Ectodermal cell (in vitro differentiated cells): ENCODE data around the gene EXO1.

Experiments
- H3K27ac ChIP-seq: 2 replicates; pipeline ENCODE4 v1.7.0; 2013; ENCODE audit warnings: mild to moderate bottlenecking, low read depth, low read length; ENCODE audit not compliant: insufficient read depth, poor library complexity, severe bottlenecking
- H3K27me3 ChIP-seq: 2 replicates; pipeline ENCODE4 v1.7.0; 2013; ENCODE audit warnings: mild to moderate bottlenecking, low read length; ENCODE audit not compliant: insufficient read depth, control insufficient read depth, poor library complexity, severe bottlenecking
- H3K36me3 ChIP-seq: one replicate; pipeline ENCODE4 v1.7.0; 2013; ENCODE audit warnings: low read length; ENCODE audit not compliant: control insufficient read depth, insufficient read depth
- H3K4me1 ChIP-seq: one replicate; pipeline ENCODE4 v1.7.0; 2013; ENCODE audit warnings: low read length; ENCODE audit not compliant: control insufficient read depth, insufficient read depth
- H3K4me3 ChIP-seq: 2 replicates; pipeline ENCODE4 v1.7.0; 2013; ENCODE audit warnings: low read depth, low read length, control low read depth; ENCODE audit not compliant: insufficient read depth
- H3K9me3 ChIP-seq: 2 replicates; pipeline ENCODE4 v1.7.0; 2013; ENCODE audit warnings: mild to moderate bottlenecking, low read length, moderate library complexity; ENCODE audit not compliant: control insufficient read depth
- WGBS, 2 experiments: methylation state at CpG; one replicate each; pipeline ENCODE4 v1.1.7; 2013; ENCODE audit warnings: missing lambda C conversion rate in 2 of 2; 5-methylcytosine and 5-hydroxymethylcytosine counted together

EXO1 gene

DNA sequence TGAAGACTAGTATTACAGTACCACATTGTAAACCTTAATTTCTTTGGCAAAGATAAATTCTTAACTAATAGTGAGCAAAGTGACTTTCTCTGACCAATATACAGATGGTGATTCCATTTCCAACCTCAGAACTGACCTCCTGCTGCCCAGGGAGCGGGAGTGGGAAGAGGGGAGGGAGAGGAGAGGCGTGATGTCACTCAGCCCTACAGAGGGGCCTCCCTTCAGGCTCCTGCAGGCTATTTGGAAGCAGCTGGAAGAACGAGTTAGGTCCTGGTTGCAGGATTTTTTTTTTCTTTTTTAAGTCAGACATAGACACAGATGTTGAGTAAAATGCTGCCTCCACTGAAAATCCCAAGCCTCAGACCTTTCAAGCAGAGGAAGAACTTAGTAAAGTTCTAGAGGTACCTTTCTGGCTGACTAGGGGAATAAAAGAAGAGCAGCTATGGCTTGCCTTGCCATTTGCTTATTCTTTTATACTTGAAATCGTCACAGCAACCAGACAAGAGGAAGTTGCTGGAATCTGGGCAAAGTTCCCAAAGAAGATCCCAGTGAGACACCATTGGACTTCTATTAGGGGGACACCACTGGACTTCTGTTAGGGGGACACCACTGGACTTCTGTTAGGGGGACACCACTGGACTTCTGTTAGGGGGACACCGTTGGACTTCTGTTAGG is 54.5 kb downstream of the EXO1 start:
- Histone ChIP-seq H3K4me3 (no peak overlapping the region), H3K4me1 (no peaks in the 10 kb centered on the region), H3K27me3 (no peaks in the 10 kb centered on the region), H3K9me3 (no peaks in the 10 kb centered on the region), H3K27ac (no peak overlapping the region), H3K36me3 (peaks cover 2% of the 10 kb centered on the region)
- WGBS, 2 experiments = 64 to 69% methylated on average over 5 of the region's 5 CpGs

DNA sequence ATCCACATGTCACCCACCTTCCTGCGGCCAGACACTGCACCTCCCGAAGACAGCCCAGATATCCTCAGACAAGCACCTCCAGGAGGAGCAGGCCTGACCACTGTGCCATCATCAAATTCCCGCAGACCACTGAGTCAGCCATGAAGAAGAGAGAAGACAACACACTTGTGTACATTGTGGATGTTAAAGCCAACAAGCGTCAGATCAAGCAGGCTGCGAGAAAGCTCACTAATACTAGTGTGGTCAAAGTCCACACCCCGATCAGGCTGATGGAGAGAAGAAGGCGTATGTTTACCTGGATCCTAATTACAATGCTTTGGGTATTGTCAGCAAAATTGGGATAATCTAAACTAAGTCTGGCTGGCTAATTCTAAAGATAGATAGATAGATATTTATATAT is 68.2 kb downstream of the EXO1 start:
- Histone ChIP-seq H3K4me1 (no peaks in the 10 kb centered on the region), H3K27ac (no peak overlapping the region), H3K9me3 (no peaks in the 10 kb centered on the region), H3K27me3 (no peaks in the 10 kb centered on the region), H3K36me3 (no peaks in the 10 kb centered on the region), H3K4me3 (no peak overlapping the region)
- WGBS, 2 experiments = 92 to 97% methylated on average over 7 of the region's 7 CpGs

DNA sequence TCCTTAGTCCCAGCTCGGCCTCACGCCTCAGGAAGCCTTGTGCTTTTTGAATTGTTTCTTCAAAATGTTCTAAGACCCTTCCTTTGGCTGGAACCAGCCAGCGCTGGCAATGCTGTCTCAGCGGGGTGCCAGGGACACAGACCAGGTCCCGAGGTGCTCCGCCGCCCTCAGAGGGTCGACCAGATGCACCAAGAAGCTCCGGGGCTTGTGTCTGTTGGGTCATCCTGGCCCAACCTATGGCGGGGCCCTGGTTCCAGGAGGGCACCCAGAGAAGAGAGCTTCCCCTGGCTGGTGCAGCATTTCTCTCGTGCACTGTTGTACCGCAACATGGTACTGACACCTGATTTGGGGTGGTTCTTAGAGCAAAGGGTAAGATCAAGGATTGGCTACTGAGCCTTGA is 69.5 kb downstream of the EXO1 start:
- no peak overlapping the region for H3K4me3 ChIP-seq
- no peaks in the 10 kb centered on the region for H3K4me1 ChIP-seq
- H3K9me3 ChIP-seq = no peaks in the 10 kb centered on the region
- no peaks in the 10 kb centered on the region for H3K36me3 ChIP-seq
- no peaks in the 10 kb centered on the region for H3K27me3 ChIP-seq
- 93 to 95% methylated on average over 12 of the region's 12 CpGs for WGBS, 2 experiments
- no peak overlapping the region for H3K27ac ChIP-seq

DNA sequence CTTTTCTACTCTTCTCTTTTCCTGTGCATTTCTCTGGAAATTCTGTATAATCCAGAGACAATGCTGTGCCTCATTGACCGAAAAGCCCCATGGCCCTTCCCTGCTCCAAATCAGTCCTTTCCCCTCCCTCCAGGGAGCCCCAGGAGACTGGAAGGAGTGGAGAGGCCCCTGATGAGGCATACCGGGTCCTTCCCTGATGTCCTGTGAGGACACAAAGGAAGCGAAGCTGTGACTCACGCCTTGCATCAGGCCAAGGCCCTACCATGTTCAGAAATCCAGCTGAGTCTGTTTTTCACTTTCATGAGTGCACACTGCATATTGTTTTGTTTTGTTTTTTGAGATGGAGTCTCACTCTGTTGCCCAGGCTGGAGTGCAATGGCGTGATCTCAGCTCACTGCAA is 70.9 kb downstream of the EXO1 start:
- no peak overlapping the region for H3K27ac ChIP-seq
- WGBS, 2 experiments = 74 to 78% methylated on average over 5 of the region's 5 CpGs
- no peaks in the 10 kb centered on the region for H3K27me3 ChIP-seq
- H3K4me3 ChIP-seq = no peak overlapping the region
- no peaks in the 10 kb centered on the region for H3K4me1 ChIP-seq
- no peaks in the 10 kb centered on the region for H3K9me3 ChIP-seq
- H3K36me3 ChIP-seq = no peaks in the 10 kb centered on the region

DNA sequence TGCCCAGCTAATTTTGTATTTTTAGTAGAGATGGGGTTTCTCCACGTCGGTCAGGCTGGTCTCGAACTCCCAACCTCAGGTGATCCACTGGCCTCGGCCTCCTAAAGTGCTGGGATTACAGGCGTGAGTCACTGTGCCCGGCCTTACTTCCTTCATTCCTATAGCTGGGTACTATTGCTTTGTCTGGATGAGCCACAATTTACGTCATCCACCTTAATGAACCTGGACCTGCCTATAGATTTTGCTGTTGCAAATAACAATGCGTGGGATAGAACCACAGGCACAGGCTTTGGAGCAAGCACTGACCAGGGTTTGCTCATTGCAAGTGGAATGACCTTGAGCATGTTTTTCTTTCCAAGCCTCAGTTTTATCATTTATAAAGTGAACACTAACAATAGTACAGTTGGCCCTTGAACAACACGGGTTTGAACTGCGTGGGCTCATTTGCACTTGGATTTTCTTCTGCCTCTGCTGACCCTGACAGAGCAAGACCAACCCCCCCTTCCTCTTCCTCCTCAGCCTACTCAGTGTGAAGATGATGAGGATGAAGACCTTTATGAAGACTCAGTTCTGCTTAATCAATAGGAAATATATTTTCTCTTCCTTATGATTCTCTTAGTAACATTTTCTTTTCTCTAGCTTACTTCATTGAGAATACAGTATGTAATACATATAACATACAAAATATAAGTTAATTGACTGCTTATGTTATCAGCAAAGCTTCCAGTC is 76.2 kb downstream of the EXO1 start:
- H3K4me1 ChIP-seq = no peaks in the 10 kb centered on the region
- 83% methylated on average over 10 of the region's 10 CpGs for WGBS, 2 experiments
- H3K36me3 ChIP-seq = no peaks in the 10 kb centered on the region
- H3K27ac ChIP-seq = no peak overlapping the region
- H3K9me3 ChIP-seq = no peaks in the 10 kb centered on the region
- H3K27me3 ChIP-seq = no peaks in the 10 kb centered on the region
- no peak overlapping the region for H3K4me3 ChIP-seq

DNA sequence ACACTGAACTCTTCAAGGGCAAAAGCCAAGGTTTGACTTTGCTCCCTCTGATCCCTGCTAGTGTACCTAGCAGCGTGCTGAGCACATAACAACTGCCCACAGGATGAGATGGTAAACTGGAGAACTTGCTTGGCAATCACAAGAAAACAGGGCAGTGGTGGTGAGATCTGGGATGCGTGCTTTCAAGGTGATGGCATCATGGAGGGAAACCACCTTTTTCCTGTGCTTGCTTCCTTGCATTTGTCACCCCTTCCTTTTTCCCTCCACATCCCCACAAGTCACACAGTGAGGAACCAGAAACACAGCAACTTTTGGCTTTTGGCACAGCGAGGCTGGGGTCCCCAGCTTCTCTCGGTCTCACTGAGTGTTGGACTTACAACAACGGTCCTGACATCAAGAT is 78.1 kb downstream of the EXO1 start:
- no peak overlapping the region for H3K4me3 ChIP-seq

DNA sequence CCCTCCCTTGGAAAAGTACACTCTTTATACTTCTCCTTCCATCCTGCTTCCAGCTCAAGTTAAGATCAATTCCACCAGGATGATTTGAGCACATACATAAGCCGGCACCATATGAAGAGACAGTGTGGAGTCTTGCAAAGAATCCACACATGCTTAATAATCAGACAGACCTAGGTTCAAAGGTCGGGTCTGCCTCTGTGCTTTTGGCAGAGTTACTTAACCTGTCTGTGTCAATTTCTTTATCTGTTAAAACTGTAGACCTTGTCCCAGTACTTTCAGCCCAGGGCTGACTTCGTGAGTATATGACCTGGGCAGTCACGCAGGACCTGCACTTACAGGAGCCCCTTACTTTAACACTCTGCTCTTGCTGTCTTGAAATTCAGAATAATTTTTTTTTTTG is 79.3 kb downstream of the EXO1 start:
- H3K36me3 ChIP-seq = no peaks in the 10 kb centered on the region
- H3K9me3 ChIP-seq = no peaks in the 10 kb centered on the region
- no peaks in the 10 kb centered on the region for H3K4me1 ChIP-seq
- no peak overlapping the region for H3K4me3 ChIP-seq
- 68 to 70% methylated on average over 4 of the region's 4 CpGs for WGBS, 2 experiments
- no peaks in the 10 kb centered on the region for H3K27me3 ChIP-seq
- no peak overlapping the region for H3K27ac ChIP-seq

More for the DNA sequence above, 78.1 kb downstream of the EXO1 start:
- H3K4me1 ChIP-seq = no peaks in the 10 kb centered on the region
- WGBS, 2 experiments = 80 to 85% methylated on average over 5 of the region's 5 CpGs
- H3K27ac ChIP-seq = no peak overlapping the region
- no peaks in the 10 kb centered on the region for H3K9me3 ChIP-seq
- H3K36me3 ChIP-seq = no peaks in the 10 kb centered on the region
- no peaks in the 10 kb centered on the region for H3K27me3 ChIP-seq

DNA sequence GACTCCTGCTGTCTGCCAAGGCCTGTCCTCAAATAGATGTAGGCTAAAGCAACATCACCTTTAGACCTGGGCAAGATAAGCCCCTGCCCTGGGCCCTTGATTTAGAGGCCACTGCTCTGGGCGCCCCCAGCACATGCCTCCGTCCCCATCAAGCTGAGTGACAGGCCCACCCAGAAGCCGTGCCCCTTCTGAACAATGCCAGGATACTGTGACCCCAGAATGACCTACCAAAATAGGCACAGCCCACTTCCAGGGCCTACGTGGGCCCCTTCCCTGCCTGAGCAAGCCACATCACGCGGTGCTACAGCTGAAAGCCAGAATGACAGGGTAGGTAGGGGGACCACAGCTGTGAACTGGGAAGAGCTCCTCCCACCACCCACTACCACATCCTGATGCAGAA is 84.8 kb downstream of the EXO1 start:
- Histone ChIP-seq H3K9me3 (no peaks in the 10 kb centered on the region), H3K4me3 (no peak overlapping the region), H3K27ac (no peak overlapping the region), H3K27me3 (no peaks in the 10 kb centered on the region), H3K4me1 (peaks cover 13% of the 10 kb centered on the region), H3K36me3 (no peaks in the 10 kb centered on the region)
- WGBS, 2 experiments = 36 to 45% methylated on average over 6 of the region's 6 CpGs

DNA sequence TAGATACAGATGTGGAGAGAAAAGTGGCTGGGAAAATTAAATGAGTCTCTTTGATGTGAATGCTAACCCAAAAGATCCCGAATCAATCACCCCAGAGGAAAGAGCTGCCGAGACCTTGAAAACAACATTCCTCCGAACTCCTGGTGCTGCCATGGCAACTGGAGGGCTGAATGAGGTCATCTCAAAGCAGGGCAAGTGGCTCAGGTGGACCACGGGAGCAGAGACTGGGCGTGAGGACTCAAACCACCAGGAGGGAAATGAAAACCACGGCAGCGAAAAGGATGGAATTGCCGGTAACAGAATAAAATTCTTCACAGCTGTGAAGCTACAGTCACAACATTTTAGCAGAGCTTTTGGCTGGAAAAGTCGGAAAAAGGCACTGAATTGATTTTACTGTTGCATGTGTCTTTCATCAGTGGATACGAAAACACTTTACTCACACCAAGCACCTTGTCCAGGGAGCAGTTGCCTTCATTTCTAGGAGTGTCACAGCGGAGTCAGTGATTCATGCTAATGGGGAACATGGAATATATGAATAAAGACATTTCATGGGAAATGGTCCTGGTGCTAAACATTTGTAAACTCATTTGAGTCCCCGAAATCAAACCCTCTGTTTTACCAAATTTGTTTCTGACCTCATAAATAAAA is 86.3 kb downstream of the EXO1 start:
- Histone ChIP-seq H3K9me3 (no peaks in the 10 kb centered on the region), H3K36me3 (no peaks in the 10 kb centered on the region), H3K27ac (peak overlapping the region; percentile 74), H3K4me1 (peaks cover 13% of the 10 kb centered on the region), H3K4me3 (no peak overlapping the region), H3K27me3 (no peaks in the 10 kb centered on the region)
- WGBS, 2 experiments = 52 to 58% methylated on average over 12 of the region's 12 CpGs

DNA sequence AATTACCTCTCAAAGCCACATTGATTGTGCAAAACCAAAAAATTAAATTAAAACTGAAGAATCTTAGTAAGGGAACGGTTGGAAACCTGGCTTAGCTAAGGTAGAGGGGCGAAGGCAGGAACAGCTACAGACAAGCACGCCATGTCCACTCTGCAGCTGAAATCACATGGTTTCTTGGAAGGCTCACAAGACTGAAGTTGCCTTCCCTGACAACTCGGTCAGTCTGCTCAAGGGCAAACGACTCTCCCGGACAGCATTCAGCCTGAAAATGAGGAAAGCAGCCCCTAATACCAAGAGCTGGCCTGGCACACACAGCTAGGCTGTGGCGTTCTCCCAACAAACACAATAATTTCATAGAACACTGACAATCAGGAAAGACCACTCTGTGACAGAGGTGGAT is 86.9 kb downstream of the EXO1 start:
- peaks cover 13% of the 10 kb centered on the region for H3K4me1 ChIP-seq
- WGBS, 2 experiments = 84 to 88% methylated on average over 7 of the region's 7 CpGs
- H3K36me3 ChIP-seq = no peaks in the 10 kb centered on the region
- no peak overlapping the region for H3K27ac ChIP-seq
- H3K9me3 ChIP-seq = no peaks in the 10 kb centered on the region
- H3K4me3 ChIP-seq = no peak overlapping the region
- H3K27me3 ChIP-seq = no peaks in the 10 kb centered on the region
